Ureter (tissue), 1 donor: Measurements from ENCODE around the gene COL27A1. TPM values are rescaled to one million over a fixed set of nuclear protein-coding genes. Genes with fewer than 3 reads are reported as not detected.

ENCODE experiments used
- DNase-seq: peaks from one replicate; pipeline ENCODE4 v3.0.0-alpha.2; 2020; ENCODE audit warnings: low spot score
- total RNA-seq: library from RNA; stranded (reverse); gene quantifications from one replicate; pipeline ENCODE4 v1.2.4, GENCODE V29; 2023
- donor health status: DM: yes; HTN: yes; CAD: no.

COL27A1 gene
- total RNA-seq, 1 donor from 2014 or later, result 59.2 TPM

- no peak for DNase-seq
Observed at GRCh38 chr9:114287763-114288192, 132.4 kb downstream of the COL27A1 start.

- DNase-seq, result no peak
Observed at GRCh38 chr9:114288193-114289091, 133.1 kb downstream of the COL27A1 start.

- DNase-seq, result no peak
Observed at GRCh38 chr9:114289106-114289505, 133.8 kb downstream of the COL27A1 start.

- no peak for DNase-seq
Observed at GRCh38 chr9:114289571-114290481, 134.5 kb downstream of the COL27A1 start.

GRCh38 chr9:114290561-114290986 lies 135.2 kb downstream of the COL27A1 start:
- DNase-seq, result no peak

- DNase-seq, result peak; percentile 80
Observed at GRCh38 chr9:114291064-114291474, 135.7 kb downstream of the COL27A1 start.

GRCh38 chr9:114291886-114292590 lies 136.7 kb downstream of the COL27A1 start:
- peak; percentile 30 for DNase-seq

GRCh38 chr9:114294664-114295063 lies 139.3 kb downstream of the COL27A1 start:
- DNase-seq, result no peak

- no peak for DNase-seq
Observed at GRCh38 chr9:114296338-114296737, 141.0 kb downstream of the COL27A1 start.

- DNase-seq, result peak; percentile 35
Observed at GRCh38 chr9:114299286-114300152, 144.2 kb downstream of the COL27A1 start.

- DNase-seq, result no peak
Observed at GRCh38 chr9:114300153-114300845, 145.0 kb downstream of the COL27A1 start.

- peak; percentile 32 for DNase-seq
Observed at GRCh38 chr9:114300846-114301797, 145.8 kb downstream of the COL27A1 start.

- DNase-seq, result peak; percentile 29
Observed at GRCh38 chr9:114301798-114302565, 146.6 kb downstream of the COL27A1 start.

- DNase-seq, result peak; percentile 26
Observed at GRCh38 chr9:114302727-114303126, 147.4 kb downstream of the COL27A1 start.

- DNase-seq, result peak; percentile 26
Observed at GRCh38 chr9:114303571-114303970, 148.2 kb downstream of the COL27A1 start.

GRCh38 chr9:114303977-114304376 lies 148.6 kb downstream of the COL27A1 start:
- peak; percentile 7 for DNase-seq

GRCh38 chr9:114304416-114305188 lies 149.3 kb downstream of the COL27A1 start:
- DNase-seq, result peak; percentile 33
